ENCODE data around the gene MED26. TPM values are rescaled to one million over a fixed set of nuclear protein-coding genes. Genes with fewer than 3 reads are reported as not detected.

Gene MED26
- total and polyA plus RNA-seq, 9 of the 15 experiments (the other 6 are each of a cell fraction or from before 2014, with no cell fraction given): 0.71 to 15.1 (median 6.2) TPM

DNA sequence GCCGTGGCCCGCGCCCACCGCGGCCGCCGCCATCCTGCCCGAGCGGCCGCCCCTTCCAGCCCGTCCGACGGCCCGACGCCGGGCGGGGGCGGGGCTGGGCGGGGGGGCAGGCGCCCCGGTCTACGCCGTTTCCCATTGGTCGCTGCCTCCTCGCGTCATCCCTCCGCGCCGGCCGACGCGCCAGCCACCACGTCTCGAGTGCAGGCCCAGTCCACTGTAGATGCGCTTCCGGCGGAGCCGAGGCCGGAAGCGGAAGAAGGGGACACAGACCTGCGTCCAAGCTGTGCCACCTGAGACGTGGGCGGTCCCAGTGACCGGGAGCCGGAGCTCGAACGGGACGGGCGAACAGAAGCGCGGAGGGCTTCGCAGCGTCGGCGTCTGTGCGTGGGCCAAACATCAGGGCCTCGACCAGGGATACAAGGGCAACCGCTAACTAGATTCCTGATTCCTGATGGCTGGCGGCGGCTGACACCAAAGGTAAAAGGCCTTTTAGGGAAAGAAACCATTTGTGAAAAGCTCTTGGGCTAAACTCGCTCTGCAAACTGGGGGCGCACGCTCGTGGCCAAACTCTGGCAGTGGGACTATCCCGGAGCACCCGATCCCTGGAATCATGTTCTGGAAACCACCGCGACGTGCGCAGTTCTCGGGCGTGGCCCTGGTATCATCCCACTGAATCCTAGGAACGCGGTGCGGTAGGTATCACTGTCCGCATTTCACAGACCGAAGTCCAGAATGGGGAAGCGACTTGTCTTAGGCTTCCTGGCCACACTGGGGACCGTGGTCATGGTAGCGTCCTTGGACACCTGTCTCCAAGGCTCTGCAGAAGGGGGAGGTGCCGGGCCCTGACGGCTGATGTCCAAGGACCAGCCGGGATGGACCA is 55.4 kb downstream of the MED26 start, which contains the start of gene SLC35E1 (continued):
- TF ChIP-seq, protein P1, sequence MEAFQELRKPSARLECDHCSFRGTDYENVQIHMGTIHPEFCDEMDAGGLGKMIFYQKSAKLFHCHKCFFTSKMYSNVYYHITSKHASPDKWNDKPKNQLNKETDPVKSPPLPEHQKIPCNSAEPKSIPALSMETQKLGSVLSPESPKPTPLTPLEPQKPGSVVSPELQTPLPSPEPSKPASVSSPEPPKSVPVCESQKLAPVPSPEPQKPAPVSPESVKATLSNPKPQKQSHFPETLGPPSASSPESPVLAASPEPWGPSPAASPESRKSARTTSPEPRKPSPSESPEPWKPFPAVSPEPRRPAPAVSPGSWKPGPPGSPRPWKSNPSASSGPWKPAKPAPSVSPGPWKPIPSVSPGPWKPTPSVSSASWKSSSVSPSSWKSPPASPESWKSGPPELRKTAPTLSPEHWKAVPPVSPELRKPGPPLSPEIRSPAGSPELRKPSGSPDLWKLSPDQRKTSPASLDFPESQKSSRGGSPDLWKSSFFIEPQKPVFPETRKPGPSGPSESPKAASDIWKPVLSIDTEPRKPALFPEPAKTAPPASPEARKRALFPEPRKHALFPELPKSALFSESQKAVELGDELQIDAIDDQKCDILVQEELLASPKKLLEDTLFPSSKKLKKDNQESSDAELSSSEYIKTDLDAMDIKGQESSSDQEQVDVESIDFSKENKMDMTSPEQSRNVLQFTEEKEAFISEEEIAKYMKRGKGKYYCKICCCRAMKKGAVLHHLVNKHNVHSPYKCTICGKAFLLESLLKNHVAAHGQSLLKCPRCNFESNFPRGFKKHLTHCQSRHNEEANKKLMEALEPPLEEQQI (IDR thresholded peaks at IDR 0.05): no peak
- TF ChIP-seq ARNT (IDR thresholded peaks at IDR 0.05) (no peak), ZNF354B (CRISPR knock-in tag; IDR thresholded peaks at IDR 0.05) (no peak), ILF3 (IDR thresholded peaks at IDR 0.05; ENCODE audit: borderline replicate concordance) (no peak), SLC30A9 (CRISPR knock-in tag; IDR thresholded peaks at IDR 0.05) (no peak), ZNF384 (IDR thresholded peaks at IDR 0.05; ENCODE audit: low read depth, low read length) (peak; percentile 16; the same call in 1 of the 2 replicates), SREBF2 (CRISPR knock-in tag; IDR thresholded peaks at IDR 0.05) (no peak), SMAD3 (CRISPR knock-in tag; conservative IDR thresholded peaks at IDR 0.05) (no peak), ESRRB (CRISPR knock-in tag; IDR thresholded peaks at IDR 0.05; ENCODE audit: borderline replicate concordance) (no peak), EP300 (IDR thresholded peaks at IDR 0.05; ENCODE audit: low read length) (peak; percentile 41; the same call in 1 of the 2 replicates)
- TF ChIP-seq, protein P2, sequence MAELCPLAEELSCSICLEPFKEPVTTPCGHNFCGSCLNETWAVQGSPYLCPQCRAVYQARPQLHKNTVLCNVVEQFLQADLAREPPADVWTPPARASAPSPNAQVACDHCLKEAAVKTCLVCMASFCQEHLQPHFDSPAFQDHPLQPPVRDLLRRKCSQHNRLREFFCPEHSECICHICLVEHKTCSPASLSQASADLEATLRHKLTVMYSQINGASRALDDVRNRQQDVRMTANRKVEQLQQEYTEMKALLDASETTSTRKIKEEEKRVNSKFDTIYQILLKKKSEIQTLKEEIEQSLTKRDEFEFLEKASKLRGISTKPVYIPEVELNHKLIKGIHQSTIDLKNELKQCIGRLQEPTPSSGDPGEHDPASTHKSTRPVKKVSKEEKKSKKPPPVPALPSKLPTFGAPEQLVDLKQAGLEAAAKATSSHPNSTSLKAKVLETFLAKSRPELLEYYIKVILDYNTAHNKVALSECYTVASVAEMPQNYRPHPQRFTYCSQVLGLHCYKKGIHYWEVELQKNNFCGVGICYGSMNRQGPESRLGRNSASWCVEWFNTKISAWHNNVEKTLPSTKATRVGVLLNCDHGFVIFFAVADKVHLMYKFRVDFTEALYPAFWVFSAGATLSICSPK (IDR thresholded peaks at IDR 0.05; ENCODE audit: borderline replicate concordance): no peak
- TF ChIP-seq, protein P3, sequence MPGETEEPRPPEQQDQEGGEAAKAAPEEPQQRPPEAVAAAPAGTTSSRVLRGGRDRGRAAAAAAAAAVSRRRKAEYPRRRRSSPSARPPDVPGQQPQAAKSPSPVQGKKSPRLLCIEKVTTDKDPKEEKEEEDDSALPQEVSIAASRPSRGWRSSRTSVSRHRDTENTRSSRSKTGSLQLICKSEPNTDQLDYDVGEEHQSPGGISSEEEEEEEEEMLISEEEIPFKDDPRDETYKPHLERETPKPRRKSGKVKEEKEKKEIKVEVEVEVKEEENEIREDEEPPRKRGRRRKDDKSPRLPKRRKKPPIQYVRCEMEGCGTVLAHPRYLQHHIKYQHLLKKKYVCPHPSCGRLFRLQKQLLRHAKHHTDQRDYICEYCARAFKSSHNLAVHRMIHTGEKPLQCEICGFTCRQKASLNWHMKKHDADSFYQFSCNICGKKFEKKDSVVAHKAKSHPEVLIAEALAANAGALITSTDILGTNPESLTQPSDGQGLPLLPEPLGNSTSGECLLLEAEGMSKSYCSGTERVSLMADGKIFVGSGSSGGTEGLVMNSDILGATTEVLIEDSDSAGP (CRISPR knock-in tag; IDR thresholded peaks at IDR 0.05): no peak
- TF ChIP-seq, protein P4, sequence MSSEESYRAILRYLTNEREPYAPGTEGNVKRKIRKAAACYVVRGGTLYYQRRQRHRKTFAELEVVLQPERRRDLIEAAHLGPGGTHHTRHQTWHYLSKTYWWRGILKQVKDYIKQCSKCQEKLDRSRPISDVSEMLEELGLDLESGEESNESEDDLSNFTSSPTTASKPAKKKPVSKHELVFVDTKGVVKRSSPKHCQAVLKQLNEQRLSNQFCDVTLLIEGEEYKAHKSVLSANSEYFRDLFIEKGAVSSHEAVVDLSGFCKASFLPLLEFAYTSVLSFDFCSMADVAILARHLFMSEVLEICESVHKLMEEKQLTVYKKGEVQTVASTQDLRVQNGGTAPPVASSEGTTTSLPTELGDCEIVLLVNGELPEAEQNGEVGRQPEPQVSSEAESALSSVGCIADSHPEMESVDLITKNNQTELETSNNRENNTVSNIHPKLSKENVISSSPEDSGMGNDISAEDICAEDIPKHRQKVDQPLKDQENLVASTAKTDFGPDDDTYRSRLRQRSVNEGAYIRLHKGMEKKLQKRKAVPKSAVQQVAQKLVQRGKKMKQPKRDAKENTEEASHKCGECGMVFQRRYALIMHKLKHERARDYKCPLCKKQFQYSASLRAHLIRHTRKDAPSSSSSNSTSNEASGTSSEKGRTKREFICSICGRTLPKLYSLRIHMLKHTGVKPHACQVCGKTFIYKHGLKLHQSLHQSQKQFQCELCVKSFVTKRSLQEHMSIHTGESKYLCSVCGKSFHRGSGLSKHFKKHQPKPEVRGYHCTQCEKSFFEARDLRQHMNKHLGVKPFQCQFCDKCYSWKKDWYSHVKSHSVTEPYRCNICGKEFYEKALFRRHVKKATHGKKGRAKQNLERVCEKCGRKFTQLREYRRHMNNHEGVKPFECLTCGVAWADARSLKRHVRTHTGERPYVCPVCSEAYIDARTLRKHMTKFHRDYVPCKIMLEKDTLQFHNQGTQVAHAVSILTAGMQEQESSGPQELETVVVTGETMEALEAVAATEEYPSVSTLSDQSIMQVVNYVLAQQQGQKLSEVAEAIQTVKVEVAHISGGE (CRISPR knock-in tag; IDR thresholded peaks at IDR 0.05): peak; percentile 44 to 96 (median 80); a peak in 5 of 6 replicates
- TF ChIP-seq, protein P5, sequence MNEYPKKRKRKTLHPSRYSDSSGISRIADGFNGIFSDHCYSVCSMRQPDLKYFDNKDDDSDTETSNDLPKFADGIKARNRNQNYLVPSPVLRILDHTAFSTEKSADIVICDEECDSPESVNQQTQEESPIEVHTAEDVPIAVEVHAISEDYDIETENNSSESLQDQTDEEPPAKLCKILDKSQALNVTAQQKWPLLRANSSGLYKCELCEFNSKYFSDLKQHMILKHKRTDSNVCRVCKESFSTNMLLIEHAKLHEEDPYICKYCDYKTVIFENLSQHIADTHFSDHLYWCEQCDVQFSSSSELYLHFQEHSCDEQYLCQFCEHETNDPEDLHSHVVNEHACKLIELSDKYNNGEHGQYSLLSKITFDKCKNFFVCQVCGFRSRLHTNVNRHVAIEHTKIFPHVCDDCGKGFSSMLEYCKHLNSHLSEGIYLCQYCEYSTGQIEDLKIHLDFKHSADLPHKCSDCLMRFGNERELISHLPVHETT (CRISPR knock-in tag; conservative IDR thresholded peaks at IDR 0.05 in 1 of 2, IDR thresholded peaks at IDR 0.05 in 1 of 2): peak in 1 of 2 experiments; percentile 94; a peak in 2 of 4 replicates

All from K562 (cell line).